HG02840 (cell line): Measurements from ENCODE around the gene JOSD1.

Experiments used
- ATAC-seq: cut with Tn5 transposase; IDR thresholded peaks from one replicate; pipeline ENCODE4 v1.9.1; 2021; ENCODE audit warnings: mild to moderate bottlenecking, moderate library complexity, moderate number of reproducible peaks; ENCODE audit not compliant: unreplicated experiment, low FRiP score

The JOSD1 gene

GRCh38 chr22:38733724-38734381 is 33.1 kb upstream of the JOSD1 start:
- no peak for ATAC-seq

GRCh38 chr22:38733329-38733723 is 32.6 kb upstream of the JOSD1 start:
- ATAC-seq, result no peak

- no peak for ATAC-seq
Measured at GRCh38 chr22:38732251-38732815, 31.6 kb upstream of the JOSD1 start.

GRCh38 chr22:38731703-38732161 is 31.0 kb upstream of the JOSD1 start:
- no peak for ATAC-seq

GRCh38 chr22:38730411-38730871 is 29.7 kb upstream of the JOSD1 start:
- ATAC-seq, result no peak

- ATAC-seq, result no peak
Measured at GRCh38 chr22:38729946-38730345, 29.2 kb upstream of the JOSD1 start.

GRCh38 chr22:38728871-38729796 is 28.4 kb upstream of the JOSD1 start:
- no peak for ATAC-seq

GRCh38 chr22:38727530-38728451 is 27.0 kb upstream of the JOSD1 start:
- no peak for ATAC-seq

- no peak for ATAC-seq
Measured at GRCh38 chr22:38727123-38727522, 26.4 kb upstream of the JOSD1 start.

- ATAC-seq, result no peak
Measured at GRCh38 chr22:38725900-38726655, 25.3 kb upstream of the JOSD1 start.

GRCh38 chr22:38724926-38725571 is 24.3 kb upstream of the JOSD1 start:
- ATAC-seq, result no peak

- ATAC-seq, result no peak
Measured at GRCh38 chr22:38724176-38724575, 23.4 kb upstream of the JOSD1 start.

- ATAC-seq, result no peak
Measured at GRCh38 chr22:38721551-38721950, 20.8 kb upstream of the JOSD1 start.

- no peak for ATAC-seq
Measured at GRCh38 chr22:38720350-38720749, 19.6 kb upstream of the JOSD1 start.

- ATAC-seq, result no peak
Measured at GRCh38 chr22:38719196-38719595, 18.5 kb upstream of the JOSD1 start.

GRCh38 chr22:38718414-38718813 is 17.7 kb upstream of the JOSD1 start:
- no peak for ATAC-seq

GRCh38 chr22:38717244-38717643 is 16.5 kb upstream of the JOSD1 start:
- no peak for ATAC-seq

GRCh38 chr22:38716826-38717225 is 16.1 kb upstream of the JOSD1 start:
- ATAC-seq, result no peak

GRCh38 chr22:38716271-38716670 is 15.5 kb upstream of the JOSD1 start:
- ATAC-seq, result no peak
